ENCODE results near the gene FGFR2.
A peak's percentile ranks its signal among the peaks of the same experiment; 100 is the strongest.

FGFR2 gene

DNA sequence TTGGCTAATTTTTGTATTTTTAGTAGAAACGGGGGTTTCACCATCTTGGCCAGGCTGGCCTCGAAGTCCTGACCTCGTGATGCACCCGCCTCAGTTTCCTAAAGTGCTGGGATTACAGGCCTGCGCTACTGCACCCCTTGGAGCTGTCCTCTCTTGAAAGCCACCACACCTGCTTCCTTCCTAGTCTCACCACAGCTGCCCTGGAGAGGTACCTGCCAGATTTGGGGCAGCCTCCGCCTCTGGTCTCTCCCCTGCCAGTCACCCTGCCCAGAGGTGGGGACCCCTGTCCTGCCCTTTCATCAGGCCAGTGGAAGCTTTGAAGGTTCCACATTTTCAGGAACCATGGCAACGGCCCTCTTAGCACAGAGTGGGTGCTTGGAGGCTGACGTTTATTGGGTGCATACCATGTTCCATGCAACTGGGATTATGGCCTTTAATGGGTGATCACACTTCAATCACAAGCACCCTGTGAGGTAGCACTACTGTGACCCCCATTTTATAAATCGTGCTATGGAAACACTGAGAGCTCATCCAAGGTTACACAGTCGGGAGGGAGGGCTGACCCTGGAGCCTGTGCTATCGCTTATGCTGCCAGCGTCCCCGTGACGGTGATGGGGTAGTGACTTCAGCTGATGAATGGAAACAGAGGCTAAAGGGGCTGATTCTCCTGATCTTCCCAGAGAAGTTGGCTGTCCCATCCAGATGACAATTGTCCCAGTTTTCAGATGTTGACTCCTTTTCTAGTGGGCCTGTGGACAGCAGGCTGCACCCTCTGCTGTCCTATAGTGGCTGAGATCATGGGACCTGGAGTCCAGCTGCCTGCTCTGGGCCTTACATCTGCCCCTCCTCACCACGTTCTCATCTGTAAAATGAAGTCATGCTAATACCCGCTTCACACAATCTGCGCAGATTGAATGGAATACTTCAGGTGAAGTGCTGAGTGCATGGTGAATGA is 11.5 kb upstream of the FGFR2 start:
- DNase-seq = no peak

DNA sequence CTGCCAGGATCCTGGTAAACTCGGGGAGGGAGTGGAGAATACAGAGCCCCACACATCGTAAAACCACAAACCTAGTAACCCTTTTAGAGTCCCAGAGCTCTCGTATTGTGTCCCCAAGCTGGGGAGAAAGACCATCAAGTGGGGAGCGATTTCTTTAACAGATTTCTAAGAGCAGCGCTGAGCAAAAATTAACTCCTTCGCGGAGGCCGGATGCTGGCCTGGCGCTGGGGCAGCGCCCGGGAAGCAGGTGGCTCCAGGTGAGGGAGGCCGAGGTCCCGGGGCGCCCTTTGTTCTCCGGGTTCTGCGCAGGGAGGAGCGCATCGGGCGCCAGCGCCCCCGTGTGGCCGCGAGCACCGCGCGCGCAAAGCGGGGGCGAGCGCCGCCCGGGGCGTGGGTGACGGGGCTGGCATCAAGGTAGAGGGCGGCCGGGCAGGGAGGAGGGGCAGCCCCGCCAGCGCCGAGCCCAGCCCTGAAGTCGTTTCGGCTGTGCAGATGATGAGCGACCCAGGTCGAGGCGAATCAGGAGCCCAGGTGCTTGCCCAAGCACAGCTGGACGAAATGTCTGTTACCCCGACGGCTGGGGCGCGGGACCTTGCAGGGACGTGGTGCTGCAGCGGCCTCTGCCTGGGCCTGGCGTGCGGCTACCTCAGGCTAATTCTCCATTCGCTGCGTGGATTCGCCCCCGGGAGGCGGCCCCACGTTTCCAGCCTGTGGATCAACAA is 10.4 kb upstream of the FGFR2 start:
- peak in 3 of 5 experiments; percentile 4 to 58 (median 14) for DNase-seq

DNA sequence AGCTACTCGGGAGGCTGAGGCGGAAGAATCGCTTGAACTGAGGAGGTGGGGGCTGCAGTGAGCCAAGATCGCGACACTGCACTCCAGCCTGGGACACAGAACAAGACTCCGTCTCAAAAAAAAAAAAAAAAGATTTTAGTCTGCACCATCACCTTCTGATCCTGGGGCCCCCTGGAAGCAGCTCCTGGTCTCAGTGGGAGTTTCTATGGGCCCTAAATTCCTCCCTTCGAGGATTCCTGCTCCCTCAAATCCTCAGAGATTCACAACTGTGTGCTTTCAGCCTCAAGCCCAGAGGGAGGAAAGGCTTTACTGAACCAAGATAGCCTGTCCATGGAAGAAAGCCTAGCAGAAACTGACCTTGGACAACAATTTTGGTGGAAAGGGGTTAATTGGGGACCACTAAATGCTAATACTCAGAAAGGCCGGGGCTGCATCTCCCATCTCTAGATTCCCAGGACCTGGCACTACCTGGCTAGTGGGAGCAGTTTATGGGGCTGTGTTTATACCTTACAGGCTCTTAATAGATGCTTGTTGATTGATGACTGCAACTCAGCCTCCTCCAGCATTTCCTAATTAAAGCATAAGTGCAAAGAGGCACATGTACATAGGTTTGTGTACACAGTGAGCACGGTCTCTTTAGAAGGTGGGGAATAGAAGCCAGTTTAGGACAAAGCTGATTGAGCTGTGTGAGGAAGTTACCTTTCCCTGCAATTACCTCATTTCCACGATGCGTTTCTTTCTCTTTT is 9.2 kb upstream of the FGFR2 start:
- no peak for DNase-seq

DNA sequence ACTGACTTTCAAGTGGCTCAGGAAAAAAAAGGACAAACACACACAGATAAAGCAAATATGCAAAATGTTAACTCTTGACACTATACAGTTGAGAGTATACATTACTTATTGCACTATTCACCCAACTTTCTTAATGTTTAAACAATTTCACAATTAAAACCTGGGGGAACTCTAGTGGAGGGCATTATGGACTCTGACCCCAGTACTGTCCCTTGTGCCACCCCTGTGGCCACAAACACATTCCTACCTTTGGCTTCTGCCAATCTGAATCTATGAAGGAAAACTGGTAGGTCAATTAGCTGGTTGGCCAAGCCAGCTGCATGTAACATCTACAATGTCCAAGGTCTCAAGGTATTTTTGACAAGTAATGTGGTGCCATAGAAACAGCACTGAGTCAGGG is 7.5 kb upstream of the FGFR2 start:
- no peak for DNase-seq

DNA sequence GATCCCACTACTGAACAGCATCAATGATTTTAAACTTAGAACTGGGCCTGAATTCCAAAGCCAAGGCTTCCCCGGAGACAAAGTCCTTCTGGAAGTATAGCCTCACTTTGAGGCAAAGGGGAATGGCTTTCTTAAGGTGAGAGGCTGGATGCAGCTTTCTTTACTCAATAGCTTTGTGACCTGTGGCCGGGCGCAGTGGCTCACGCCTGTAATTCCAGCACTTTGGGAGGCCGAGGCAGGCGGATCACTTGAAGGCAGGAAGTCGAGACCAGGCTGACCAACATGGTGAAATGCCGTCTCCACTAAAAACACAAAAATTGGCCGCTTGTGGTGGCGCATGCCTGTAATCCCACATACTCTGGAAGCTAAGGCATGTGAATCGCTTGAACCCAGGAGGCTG is 3.2 kb upstream of the FGFR2 start:
- no peak for DNase-seq

DNA sequence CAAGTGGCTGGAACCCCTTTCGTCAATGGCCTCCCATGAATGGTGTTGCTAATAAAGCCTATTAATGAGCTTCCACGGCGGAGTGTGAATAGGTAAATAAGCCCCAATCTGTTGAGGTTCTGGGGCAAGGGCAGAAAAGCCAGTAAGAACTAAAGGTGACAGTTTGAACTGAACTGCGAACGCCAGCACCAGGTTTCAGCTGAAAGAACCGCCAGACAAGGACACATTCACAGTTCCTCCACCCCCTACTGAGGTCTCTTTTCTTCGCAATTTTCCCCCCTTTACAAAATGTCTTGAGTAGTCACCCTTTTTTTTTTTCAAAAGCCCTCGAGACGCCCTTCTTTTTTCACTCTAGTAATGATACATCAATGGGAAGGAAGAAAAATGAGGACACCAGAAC is 2.4 kb upstream of the FGFR2 start:
- DNase-seq = no peak

DNA sequence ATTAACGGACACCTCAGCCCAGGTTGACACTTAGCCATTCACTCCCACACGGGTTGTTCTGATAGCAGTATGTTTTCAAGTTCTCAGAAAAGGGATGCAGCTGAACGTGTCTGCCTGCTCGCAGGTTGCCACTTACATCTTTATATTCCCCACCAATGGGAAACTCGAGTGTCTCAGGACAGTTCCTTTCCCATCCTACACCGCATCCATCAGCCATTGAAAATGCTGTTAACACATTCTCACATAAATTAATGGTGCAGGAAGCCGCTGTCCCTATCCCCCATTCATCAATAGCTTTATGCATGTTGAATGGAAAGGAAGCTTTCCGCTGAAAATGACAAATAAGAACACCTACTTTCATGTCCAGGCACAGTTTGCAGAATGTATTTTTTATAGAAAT is 1.7 kb upstream of the FGFR2 start:
- no peak for DNase-seq

DNA sequence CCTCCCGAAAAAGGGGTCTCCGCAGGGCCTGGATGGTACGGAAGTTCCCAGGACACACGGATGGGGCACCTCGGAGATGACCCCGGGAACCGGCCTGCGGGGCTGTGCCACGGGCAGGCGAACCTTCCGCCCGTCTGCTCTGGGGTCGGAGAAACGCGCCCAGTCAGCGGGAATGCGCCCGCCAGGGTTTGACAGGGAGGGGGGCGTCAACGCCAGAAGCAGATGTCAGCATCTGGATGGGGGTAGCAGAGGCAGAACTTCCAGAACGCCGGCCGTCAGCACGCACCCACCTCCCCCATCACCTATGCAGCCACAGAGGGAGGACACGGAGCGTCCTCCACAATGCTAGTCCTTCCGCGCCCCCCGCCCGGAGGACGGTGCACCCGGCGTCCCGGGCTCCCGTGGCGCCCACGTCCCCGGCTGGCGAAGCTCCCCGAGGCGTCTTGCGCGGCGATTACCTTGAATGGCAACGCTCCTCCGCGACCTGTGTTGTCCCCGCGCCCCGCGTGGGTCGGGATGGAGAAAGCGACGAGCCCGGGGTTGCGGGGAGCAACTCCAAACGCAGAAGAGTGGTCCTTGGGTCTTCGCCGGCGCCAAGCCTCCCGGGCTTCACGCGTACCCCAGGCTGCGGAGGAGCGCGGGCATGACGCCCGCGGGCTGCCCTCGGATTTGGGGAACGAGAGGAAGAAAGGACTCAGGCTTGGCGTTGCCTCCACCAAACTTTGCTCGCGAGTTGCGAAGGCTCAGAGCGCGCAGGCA is 561 bp downstream of the FGFR2 start:
- DNase-seq = peak in 1 of 5 experiments; percentile 15

DNA sequence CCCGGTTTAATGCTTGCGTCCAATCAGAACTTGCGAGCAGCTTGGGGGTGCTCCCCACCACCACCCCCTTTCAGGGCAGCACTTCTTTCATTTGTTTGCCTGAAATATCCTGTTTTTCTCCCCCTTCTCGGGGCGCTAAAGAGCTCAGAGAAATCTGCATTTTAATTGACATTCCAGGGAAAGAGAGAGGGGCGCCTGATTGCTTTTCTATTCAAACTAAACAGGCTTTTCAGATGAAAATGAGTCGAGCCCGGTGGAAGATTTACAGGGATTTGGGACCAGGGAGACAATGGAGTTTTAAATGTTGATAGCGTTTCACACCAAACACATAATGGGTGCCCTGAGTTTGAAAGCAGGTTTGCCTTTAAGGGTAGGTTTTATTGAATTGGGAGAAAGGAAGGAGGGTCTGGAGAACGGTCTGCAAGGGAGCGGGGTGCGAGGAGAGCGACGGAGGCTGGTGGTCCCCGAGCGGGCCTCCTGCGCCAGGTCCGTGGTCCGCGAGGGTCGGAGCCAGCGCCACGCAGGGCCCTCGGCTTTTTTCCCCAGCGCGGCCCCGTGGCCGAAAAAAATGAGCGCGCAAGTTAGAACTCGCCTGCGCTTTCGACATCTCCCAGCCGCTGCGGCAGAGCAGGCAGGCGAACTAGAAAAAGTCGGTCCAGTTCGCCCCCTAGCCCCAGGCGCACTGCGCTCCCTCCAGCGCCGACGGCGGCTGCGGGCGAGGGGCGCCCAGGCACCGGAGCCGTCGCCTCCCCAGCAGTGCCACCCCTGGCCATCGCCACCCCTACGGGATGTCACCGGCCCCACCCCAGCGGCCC is 1.3 kb downstream of the FGFR2 start:
- DNase-seq = peak in 1 of 5 experiments; percentile 43

DNA sequence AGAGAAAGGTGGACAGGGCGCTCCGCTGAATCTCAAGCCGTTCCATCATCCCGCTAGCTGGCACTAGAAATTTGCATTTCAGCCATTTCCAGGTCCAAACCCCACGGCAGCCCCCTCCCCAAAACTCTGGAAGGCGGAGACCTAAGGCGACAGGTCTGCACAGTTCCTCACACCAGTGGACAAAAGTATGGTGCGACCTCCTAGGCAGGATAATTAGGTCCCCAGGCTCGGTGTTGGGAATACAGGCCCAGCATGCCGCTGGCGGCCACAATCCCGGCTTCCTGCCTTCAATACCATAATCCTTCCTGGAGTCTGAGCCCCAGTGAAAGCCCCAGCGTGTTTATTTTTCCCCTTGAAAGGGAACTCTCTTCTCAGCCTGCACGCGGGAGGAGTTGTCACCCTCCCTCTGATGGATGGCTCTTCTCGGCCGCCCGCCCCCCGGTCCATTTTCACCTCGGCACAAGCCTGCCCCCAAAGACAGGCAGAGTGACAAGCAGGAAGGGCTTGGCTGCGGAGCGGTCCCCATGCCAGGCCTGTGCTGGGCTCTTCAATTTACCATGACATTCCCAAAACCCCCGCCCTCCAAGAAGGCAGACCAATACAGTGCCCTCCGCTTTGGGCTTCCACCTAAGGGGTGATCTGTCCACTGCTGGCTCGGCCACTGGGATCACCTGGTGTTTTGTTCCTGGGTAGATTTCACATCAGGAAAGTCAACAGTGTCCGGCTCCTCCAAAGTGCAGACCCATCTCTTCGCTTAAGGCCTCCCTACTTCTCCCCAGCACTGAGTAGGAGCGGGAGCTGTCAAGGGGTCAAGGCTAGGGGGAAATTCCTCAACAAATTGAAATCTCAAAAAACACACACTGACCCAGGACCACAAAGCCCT is 2.2 kb downstream of the FGFR2 start:
- no peak for DNase-seq

DNA sequence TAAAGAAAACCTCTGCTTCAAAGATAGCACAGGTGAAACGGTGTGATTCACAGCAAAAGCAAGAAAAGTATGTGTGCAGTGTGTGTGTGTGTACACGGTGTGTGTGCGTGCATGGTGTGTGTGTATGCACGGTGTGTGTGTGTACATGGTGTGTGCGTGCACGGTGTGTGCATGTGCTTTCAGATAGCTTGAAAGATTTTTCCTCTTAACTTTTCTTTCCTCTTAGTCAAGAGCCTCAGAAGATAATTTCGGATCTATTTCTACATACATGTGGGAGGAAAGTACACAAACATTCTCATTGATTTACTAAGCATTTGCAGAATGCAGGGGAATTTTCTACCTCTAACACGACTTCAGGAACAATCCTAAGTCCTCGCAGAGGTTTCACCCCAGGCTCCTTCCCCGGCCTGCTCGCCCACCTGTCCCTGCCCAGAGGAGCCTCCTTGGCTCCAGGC is 2.9 kb downstream of the FGFR2 start:
- DNase-seq = no peak

DNA sequence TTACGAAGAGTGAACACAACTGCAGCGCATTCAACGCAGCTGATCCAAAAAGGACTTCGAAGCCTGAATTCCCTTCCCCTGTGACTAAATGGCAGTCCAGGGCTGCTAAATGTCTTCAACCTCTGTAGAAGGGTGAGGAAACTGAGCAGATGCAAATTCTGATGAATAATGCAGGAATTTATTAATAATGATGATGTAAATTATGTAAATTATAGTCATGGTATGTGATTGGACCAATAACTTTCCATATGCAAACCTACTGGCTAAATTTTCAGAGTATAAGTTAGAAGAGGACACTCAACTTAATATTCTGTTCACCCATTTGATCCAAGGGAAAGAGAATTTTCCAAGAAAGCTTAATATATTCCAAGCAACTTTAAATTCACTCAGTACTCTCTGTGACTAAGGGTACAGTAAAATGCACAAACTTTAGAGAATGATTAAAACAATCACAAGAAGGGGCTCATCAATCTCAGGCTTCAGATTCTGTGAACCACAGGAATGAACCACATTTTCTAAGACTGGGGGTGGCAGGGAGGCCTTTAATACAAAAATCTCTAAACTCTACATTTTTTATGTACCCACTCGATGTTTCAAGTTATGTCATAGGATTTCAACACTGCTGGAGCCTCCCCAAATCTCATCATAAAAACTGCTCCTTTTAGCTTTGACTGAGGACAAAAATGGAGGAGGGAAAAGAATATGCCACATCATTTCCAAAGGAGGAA is 3.5 kb downstream of the FGFR2 start:
- no peak for DNase-seq

DNA sequence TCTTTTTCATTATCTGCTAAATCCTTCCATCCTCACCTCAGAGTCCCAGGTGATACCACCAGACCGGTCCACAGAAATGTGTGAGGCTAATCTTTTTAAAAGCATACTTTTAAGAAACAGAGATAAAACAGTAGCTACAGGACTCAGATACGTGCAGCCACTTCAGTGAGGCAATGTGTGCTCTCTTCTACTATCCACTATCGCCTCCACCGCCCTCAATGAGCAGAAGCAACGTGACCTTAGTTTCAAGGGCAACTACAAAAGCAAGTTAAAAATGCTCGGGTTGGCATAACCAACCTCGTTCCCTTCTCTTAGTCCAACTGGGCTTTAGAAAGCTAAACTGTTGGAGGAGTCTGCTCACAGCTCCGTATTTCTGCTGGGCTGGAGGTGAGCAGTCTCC is 4.2 kb downstream of the FGFR2 start:
- no peak for DNase-seq

DNA sequence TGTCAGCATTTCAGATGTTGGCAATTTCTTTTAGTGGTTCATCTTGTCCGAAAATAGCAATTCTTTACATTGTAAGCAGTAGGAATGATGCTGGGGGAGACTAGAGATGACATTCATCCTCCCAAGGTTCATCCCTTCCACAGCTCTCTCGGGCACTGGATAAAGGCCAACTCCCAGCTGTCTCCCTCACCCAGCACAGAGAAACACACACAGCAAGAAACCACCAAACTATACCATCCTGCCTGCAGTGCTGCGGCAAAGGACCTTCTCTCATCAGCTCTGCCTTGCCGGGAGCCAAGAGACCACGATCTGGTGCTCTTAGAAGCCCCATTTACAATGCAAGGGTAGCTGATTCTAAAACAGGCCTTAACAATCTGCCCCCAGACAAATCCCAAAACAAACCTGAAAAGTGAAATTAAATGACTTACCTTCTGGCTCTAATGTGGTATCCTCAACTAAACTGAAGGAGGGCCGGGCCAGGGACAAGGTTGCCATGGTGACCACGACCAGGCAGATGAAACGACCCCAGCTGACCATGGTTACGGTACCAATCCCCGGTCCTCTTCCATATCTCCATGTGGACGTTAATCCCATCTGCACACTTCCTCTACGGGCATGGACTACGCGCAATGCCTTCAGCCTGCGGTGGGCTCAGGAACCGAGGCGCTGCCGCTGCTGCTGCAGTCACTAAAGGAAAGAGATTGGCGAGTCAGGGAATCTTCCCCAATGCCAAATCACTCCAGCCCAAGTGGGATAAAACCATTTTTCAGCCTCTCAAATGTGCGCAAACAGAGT is 4.8 kb downstream of the FGFR2 start:
- no peak for DNase-seq

DNA sequence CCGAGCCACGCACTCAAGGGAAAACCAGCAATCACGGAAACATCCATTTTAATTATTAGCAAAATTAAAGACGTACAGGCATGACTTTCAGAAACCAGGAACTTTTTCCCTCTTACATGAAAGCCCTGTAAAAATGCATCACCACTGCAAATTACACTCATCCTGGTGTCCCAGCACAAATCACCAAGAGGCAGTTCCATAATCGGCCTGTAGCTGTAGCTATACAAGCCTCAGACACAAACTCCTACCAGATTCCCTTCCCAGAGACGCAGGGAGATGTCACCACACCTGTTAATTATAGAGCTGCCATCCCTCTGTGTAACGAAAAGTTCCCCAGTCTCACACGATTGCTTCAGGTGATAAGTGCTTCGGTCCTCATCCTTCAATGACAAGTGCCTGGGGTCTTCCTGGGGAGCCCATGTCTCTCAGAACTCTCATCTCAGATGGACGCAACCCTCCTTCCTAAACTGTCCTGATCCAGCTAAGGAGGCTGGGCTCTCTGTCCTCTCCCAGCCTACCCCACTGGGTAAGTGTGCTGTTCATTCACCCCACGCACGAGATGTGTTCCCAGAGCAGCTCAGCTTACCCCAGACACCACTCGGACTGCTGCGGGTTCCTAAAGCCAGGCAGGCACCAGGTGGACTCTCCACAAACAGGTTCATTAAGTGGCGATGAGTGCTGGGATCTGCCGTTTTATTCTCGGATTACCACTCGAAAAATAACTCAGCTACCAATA is 5.9 kb downstream of the FGFR2 start:
- no peak for DNase-seq

DNA sequence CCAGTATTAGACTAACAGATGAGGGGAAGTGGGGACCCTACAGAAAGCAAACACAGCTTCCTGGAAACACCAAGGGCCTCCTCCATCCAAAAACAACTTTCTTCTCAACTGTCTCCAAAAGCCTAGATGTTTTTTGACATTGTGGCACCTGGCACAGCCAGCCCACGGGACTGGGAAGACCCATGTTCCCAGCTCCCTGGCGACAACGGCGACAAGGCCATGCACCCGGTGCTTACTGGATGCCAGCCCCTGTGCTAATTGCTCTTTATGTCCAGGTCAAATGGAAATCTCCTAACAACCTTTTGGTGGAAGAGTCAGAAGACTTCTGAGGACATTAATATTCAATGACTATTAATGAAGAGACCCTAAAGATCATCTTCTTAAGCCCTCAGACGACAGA is 7.1 kb downstream of the FGFR2 start:
- DNase-seq = no peak

DNA sequence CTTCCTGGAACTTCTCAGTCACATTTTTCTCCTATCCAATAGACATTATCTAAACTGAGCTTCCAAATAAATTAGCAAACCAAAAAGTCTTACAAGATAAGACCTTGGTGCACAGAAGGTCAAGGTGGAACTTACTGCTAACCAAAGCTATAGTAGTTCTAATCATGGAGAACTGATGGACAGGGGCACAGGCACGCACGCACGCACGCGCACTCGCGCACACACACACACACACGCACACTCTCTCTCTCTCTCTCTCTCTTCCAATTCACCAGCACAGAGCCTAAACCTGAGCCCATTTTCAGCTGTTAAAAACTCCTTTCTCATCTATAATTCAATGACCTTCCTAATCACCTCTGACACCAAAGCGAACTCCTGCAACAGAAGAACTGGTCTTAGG is 7.5 kb downstream of the FGFR2 start:
- DNase-seq = no peak

DNA sequence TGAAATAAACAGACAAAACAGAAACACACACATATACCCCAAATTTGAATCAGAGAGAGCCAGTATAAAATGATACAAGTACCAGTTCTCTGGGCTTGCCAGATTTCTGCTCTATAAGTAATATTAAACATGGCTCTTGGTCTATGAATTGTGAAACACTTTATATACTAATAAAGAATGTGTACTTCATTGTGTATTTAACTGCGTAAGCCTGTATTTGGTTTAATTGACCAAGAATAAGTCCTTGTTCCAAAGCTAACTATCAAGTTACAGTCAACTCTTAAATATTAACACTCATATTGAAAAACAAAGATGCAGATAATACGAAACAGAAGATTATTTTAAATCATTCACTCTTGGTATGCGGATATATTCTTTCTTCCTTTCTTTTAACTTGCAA is 8.7 kb downstream of the FGFR2 start:
- DNase-seq = no peak
